WTC11 (cell line): Measurements from ENCODE around the gene BDKRB2.

ENCODE experiments used
- CBFB ChIP-seq: sonication (generic); formaldehyde crosslinking; IDR thresholded peaks from 2 replicates; pipeline ENCODE4 v1.8.1; 2022; ENCODE audit warnings: mild to moderate bottlenecking, low read depth, missing genetic modification reagents
- CREB1 ChIP-seq: sonication (generic); formaldehyde crosslinking; IDR thresholded peaks from 2 replicates; pipeline ENCODE4 v1.8.0; 2023; ENCODE audit warnings: mild to moderate bottlenecking, missing genetic modification reagents
- FOXJ3 ChIP-seq: sonication (generic); formaldehyde crosslinking; IDR thresholded peaks from 2 replicates; pipeline ENCODE4 v1.9.0; 2021; ENCODE audit warnings: missing genetic modification reagents, mild to moderate bottlenecking, borderline replicate concordance
- KAT7 ChIP-seq: sonication (generic); formaldehyde crosslinking; IDR thresholded peaks from 2 replicates; pipeline ENCODE4 v1.8.1; 2023; ENCODE audit warnings: missing genetic modification reagents, mild to moderate bottlenecking, borderline replicate concordance
- PRDM15 ChIP-seq: sonication (generic); formaldehyde crosslinking; IDR thresholded peaks from 2 replicates; pipeline ENCODE4 v1.8.0; 2022; ENCODE audit warnings: missing genetic modification reagents
- RELA ChIP-seq: sonication (generic); formaldehyde crosslinking; IDR thresholded peaks from 2 replicates; pipeline ENCODE4 v1.8.1; 2022; ENCODE audit warnings: missing genetic modification reagents, mild to moderate bottlenecking, borderline replicate concordance
- SP1 ChIP-seq: sonication (generic); formaldehyde crosslinking; conservative IDR thresholded peaks from 2 replicates; pipeline ENCODE4 v1.8.1; 2022; ENCODE audit warnings: missing genetic modification reagents
- ZNF121 ChIP-seq: sonication (generic); formaldehyde crosslinking; IDR thresholded peaks from 2 replicates; pipeline ENCODE4 v1.8.0; 2023; ENCODE audit warnings: missing genetic modification reagents
- ZNF138 ChIP-seq: sonication (generic); formaldehyde crosslinking; conservative IDR thresholded peaks from 2 replicates; pipeline ENCODE4 v1.8.1; 2022; ENCODE audit warnings: mild to moderate bottlenecking, moderate library complexity, missing genetic modification reagents
- ZNF232 ChIP-seq: sonication (generic); formaldehyde crosslinking; IDR thresholded peaks from 2 replicates; pipeline ENCODE4 v1.8.0; 2022; ENCODE audit warnings: mild to moderate bottlenecking, missing genetic modification reagents
- TF ChIP-seq, protein P1 (sequence below): fragments of 200-600 bp; IDR thresholded peaks from 2 replicates; pipeline ENCODE4 v1.8.0; 2022; ENCODE audit warnings: antibody characterized with exemption
- TF ChIP-seq, protein P2 (sequence below): sonication (generic); formaldehyde crosslinking; IDR thresholded peaks from 2 replicates; pipeline ENCODE4 v1.8.1; 2022; ENCODE audit warnings: low read depth, mild to moderate bottlenecking, moderate library complexity, missing genetic modification reagents, borderline replicate concordance
- TF ChIP-seq, protein P3 (sequence below): sonication (generic); formaldehyde crosslinking; IDR thresholded peaks from 2 replicates; pipeline ENCODE4 v1.8.0; 2022; ENCODE audit warnings: mild to moderate bottlenecking, missing genetic modification reagents

- TF ChIP-seq KAT7 (CRISPR knock-in tag) (no peak), CBFB (no peak), ZNF121 (CRISPR knock-in tag) (no peak), CREB1 (CRISPR knock-in tag) (no peak), SP1 (no peak), FOXJ3 (no peak), RELA (no peak), ZNF232 (CRISPR knock-in tag) (no peak), PRDM15 (CRISPR knock-in tag) (no peak), ZNF138 (CRISPR knock-in tag) (no peak)
- TF ChIP-seq, protein P1, sequence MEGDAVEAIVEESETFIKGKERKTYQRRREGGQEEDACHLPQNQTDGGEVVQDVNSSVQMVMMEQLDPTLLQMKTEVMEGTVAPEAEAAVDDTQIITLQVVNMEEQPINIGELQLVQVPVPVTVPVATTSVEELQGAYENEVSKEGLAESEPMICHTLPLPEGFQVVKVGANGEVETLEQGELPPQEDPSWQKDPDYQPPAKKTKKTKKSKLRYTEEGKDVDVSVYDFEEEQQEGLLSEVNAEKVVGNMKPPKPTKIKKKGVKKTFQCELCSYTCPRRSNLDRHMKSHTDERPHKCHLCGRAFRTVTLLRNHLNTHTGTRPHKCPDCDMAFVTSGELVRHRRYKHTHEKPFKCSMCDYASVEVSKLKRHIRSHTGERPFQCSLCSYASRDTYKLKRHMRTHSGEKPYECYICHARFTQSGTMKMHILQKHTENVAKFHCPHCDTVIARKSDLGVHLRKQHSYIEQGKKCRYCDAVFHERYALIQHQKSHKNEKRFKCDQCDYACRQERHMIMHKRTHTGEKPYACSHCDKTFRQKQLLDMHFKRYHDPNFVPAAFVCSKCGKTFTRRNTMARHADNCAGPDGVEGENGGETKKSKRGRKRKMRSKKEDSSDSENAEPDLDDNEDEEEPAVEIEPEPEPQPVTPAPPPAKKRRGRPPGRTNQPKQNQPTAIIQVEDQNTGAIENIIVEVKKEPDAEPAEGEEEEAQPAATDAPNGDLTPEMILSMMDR, result no peak
- TF ChIP-seq, protein P2, sequence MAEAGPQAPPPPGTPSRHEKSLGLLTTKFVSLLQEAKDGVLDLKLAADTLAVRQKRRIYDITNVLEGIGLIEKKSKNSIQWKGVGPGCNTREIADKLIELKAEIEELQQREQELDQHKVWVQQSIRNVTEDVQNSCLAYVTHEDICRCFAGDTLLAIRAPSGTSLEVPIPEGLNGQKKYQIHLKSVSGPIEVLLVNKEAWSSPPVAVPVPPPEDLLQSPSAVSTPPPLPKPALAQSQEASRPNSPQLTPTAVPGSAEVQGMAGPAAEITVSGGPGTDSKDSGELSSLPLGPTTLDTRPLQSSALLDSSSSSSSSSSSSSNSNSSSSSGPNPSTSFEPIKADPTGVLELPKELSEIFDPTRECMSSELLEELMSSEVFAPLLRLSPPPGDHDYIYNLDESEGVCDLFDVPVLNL (CRISPR knock-in tag), result no peak
- TF ChIP-seq, protein P3, sequence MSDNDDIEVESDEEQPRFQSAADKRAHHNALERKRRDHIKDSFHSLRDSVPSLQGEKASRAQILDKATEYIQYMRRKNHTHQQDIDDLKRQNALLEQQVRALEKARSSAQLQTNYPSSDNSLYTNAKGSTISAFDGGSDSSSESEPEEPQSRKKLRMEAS (CRISPR knock-in tag), result no peak
Measured at GRCh38 chr14:96170961-96171592, 33.6 kb upstream of the BDKRB2 start.
